K562 (cell line): ENCODE data around the gene SCAPER. TPM values are rescaled to one million over a fixed set of nuclear protein-coding genes. Genes with fewer than 3 reads are reported as not detected.

ENCODE experiments used
- CREM ChIP-seq: IDR thresholded peaks from 2 replicates; pipeline ENCODE4 v1.6.1; 2014; ENCODE audit warnings: antibody characterized with exemption, low read depth
- ERF ChIP-seq: fragments of 450-650 bp; formaldehyde crosslinking; IDR thresholded peaks from 2 replicates; pipeline ENCODE4 v1.4.0; 2020; ENCODE audit warnings: mild to moderate bottlenecking, mixed read lengths
- GTF2A2 ChIP-seq: IDR thresholded peaks from 2 replicates; pipeline ENCODE4 v1.6.1; 2016; ENCODE audit warnings: mild to moderate bottlenecking, missing genetic modification characterization, missing compliant biosample characterization
- HNRNPH1 ChIP-seq: fragments of 200-400 bp; formaldehyde crosslinking; optimal IDR thresholded peaks from 2 replicates; pipeline ENCODE3; 2017; ENCODE audit warnings: low read depth, mild to moderate bottlenecking, low read length, moderate library complexity
- NR2C2 ChIP-seq, 2 experiments: fragments of 200-800 bp in 1 of 2; sonication (Bioruptor generic) in 1 of 2; sonication (generic) in 1 of 2; formaldehyde crosslinking in 1 of 2; IDR thresholded peaks; 2 replicates each; pipeline versions ENCODE4 v1.6.1 to v1.8.0; 2016 to 2022; ENCODE audit warnings: mild to moderate bottlenecking in 1 of 2, missing compliant biosample characterization in 1 of 2, missing genetic modification characterization in 1 of 2, missing genetic modification reagents in 1 of 2
- POLR2A ChIP-seq: fragments of 450-650 bp; conservative IDR thresholded peaks from 2 replicates; pipeline ENCODE4 v1.6.1; 2016
- RBM15 ChIP-seq: fragments of 200-400 bp; formaldehyde crosslinking; IDR thresholded peaks from 2 replicates; pipeline ENCODE4 v1.6.1; 2018; ENCODE audit warnings: mild to moderate bottlenecking, low read length, moderate library complexity; ENCODE audit not compliant: insufficient read depth
- RCOR1 ChIP-seq, 2 experiments: IDR thresholded peaks; 2 replicates each; pipeline ENCODE4 v1.6.1; 2012; ENCODE audit warnings: low read depth in 2 of 2, low read length in 2 of 2, borderline replicate concordance in 1 of 2, improper control_type of control experiment in 1 of 2
- YY1 ChIP-seq, 3 experiments: IDR thresholded peaks; 2 replicates each; pipeline ENCODE4 v1.6.1; 2011; ENCODE audit warnings: low read length in 2 of 3, mild to moderate bottlenecking in 2 of 3, moderate library complexity in 2 of 3, borderline replicate concordance in 1 of 3, control low read depth in 1 of 3, low read depth in 1 of 3; ENCODE audit not compliant: insufficient read depth in 3 of 3, insufficient replicate concordance in 2 of 3, control insufficient read depth in 1 of 3, insufficient read length in 1 of 3; ENCODE audit errors: extremely low read depth in 1 of 3
- ZNF134 ChIP-seq: fragments of 250-450 bp; sonication (Bioruptor Pico); conservative IDR thresholded peaks from 2 replicates; pipeline ENCODE4 v1.4.0; 2020
- ZNF174 ChIP-seq: fragments of 250-450 bp; sonication (Bioruptor Pico); IDR thresholded peaks from 2 replicates; pipeline ENCODE4 v1.4.0; 2020; ENCODE audit warnings: mild to moderate bottlenecking
- ZSCAN32 ChIP-seq: fragments of 450-650 bp; formaldehyde crosslinking; IDR thresholded peaks from 2 replicates; pipeline ENCODE4 v1.4.0; 2020; ENCODE audit warnings: mild to moderate bottlenecking, moderate library complexity
- polyA plus RNA-seq, 8 experiments: library from polyadenylated mRNA; depleted of rRNA in 4 of 8; stranded (reverse) in 5 of 8; unstranded in 3 of 8; fragments of >200 nt; fragmentation: Nextera tagmentation in 2 of 8; fragmentation: Illumina TruSeq in 1 of 8; extraction: Ambion mirVana in 2 of 8; extraction: Trizol in 1 of 8; gene quantifications; 2 replicates each; pipeline versions ENCODE4 v1.2.1 to v1.2.3, GENCODE V29; 2011 to 2014; ENCODE audit warnings: inconsistent platforms in 1 of 8, missing spikeins in 1 of 8
- total RNA-seq, 7 experiments: library from RNA; depleted of rRNA in 6 of 7; stranded (reverse); fragments of >200 nt in 6 of 7; fragmentation: Illumina TruSeq in 2 of 7; extraction: Trizol in 2 of 7; gene quantifications; 2 replicates each; pipeline versions ENCODE4 v1.2.1 to v1.2.3, GENCODE V29; 2011 to 2021; ENCODE audit warnings: low replicate concordance in 1 of 7
- TF ChIP-seq, protein P1 (sequence below): fragments of 200-600 bp; sonication (generic); IDR thresholded peaks from one replicate; pipeline ENCODE4 v1.6.1; 2012; ENCODE audit warnings: mild to moderate bottlenecking, low read depth, low read length, inconsistent platforms
- TF ChIP-seq, protein P2 (sequence below): fragments of 250-450 bp; sonication (Bioruptor Pico); IDR thresholded peaks from 2 replicates; pipeline ENCODE4 v1.8.0; 2022; ENCODE audit warnings: inconsistent platforms

SCAPER gene
- total and polyA plus RNA-seq, 9 of the 15 experiments (the other 6 are each of a cell fraction or from before 2014, with no cell fraction given) = 1.3 to 5.7 (median 3.2) TPM

DNA sequence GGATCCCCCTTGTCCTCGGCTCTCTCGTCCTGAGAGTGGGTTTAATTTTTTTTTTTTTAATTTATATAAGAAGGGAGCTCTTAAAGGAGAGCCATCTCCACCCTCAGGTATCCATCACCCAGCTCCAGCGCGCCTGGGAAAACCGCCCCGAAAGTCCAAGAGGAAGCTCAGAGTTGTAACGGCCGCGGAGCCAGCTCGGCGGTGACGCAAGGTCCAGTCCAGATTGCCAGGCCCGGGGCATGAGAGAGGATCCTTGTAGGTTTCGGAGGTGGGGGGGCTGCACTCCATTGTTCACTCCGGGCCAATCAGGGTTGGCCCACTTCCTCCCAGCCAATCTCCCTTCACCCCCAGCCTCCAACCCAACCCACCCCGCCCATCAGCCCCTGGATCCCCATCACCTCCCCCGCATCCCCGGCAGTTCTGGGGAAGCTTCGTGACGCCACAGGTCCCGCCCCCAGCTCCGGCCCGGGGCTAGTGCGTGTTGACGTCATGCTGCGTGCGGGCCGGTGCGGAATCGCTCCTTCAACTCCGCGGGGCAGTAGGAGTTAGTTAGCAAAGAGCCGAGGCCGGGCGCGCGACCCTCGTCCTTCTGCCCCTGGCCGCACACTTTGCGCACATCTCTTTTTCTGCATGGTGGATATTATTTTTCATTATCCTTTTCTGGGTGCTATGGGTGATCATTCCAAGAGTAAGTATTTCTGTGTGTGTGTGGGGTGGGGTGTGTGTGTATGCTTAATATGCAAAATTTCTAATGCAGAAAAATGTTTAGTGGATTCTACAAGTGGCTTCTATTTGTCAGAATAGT, 568.7 kb downstream of the SCAPER start, which contains the start of gene ISL2 (continued):
- TF ChIP-seq, protein P1, sequence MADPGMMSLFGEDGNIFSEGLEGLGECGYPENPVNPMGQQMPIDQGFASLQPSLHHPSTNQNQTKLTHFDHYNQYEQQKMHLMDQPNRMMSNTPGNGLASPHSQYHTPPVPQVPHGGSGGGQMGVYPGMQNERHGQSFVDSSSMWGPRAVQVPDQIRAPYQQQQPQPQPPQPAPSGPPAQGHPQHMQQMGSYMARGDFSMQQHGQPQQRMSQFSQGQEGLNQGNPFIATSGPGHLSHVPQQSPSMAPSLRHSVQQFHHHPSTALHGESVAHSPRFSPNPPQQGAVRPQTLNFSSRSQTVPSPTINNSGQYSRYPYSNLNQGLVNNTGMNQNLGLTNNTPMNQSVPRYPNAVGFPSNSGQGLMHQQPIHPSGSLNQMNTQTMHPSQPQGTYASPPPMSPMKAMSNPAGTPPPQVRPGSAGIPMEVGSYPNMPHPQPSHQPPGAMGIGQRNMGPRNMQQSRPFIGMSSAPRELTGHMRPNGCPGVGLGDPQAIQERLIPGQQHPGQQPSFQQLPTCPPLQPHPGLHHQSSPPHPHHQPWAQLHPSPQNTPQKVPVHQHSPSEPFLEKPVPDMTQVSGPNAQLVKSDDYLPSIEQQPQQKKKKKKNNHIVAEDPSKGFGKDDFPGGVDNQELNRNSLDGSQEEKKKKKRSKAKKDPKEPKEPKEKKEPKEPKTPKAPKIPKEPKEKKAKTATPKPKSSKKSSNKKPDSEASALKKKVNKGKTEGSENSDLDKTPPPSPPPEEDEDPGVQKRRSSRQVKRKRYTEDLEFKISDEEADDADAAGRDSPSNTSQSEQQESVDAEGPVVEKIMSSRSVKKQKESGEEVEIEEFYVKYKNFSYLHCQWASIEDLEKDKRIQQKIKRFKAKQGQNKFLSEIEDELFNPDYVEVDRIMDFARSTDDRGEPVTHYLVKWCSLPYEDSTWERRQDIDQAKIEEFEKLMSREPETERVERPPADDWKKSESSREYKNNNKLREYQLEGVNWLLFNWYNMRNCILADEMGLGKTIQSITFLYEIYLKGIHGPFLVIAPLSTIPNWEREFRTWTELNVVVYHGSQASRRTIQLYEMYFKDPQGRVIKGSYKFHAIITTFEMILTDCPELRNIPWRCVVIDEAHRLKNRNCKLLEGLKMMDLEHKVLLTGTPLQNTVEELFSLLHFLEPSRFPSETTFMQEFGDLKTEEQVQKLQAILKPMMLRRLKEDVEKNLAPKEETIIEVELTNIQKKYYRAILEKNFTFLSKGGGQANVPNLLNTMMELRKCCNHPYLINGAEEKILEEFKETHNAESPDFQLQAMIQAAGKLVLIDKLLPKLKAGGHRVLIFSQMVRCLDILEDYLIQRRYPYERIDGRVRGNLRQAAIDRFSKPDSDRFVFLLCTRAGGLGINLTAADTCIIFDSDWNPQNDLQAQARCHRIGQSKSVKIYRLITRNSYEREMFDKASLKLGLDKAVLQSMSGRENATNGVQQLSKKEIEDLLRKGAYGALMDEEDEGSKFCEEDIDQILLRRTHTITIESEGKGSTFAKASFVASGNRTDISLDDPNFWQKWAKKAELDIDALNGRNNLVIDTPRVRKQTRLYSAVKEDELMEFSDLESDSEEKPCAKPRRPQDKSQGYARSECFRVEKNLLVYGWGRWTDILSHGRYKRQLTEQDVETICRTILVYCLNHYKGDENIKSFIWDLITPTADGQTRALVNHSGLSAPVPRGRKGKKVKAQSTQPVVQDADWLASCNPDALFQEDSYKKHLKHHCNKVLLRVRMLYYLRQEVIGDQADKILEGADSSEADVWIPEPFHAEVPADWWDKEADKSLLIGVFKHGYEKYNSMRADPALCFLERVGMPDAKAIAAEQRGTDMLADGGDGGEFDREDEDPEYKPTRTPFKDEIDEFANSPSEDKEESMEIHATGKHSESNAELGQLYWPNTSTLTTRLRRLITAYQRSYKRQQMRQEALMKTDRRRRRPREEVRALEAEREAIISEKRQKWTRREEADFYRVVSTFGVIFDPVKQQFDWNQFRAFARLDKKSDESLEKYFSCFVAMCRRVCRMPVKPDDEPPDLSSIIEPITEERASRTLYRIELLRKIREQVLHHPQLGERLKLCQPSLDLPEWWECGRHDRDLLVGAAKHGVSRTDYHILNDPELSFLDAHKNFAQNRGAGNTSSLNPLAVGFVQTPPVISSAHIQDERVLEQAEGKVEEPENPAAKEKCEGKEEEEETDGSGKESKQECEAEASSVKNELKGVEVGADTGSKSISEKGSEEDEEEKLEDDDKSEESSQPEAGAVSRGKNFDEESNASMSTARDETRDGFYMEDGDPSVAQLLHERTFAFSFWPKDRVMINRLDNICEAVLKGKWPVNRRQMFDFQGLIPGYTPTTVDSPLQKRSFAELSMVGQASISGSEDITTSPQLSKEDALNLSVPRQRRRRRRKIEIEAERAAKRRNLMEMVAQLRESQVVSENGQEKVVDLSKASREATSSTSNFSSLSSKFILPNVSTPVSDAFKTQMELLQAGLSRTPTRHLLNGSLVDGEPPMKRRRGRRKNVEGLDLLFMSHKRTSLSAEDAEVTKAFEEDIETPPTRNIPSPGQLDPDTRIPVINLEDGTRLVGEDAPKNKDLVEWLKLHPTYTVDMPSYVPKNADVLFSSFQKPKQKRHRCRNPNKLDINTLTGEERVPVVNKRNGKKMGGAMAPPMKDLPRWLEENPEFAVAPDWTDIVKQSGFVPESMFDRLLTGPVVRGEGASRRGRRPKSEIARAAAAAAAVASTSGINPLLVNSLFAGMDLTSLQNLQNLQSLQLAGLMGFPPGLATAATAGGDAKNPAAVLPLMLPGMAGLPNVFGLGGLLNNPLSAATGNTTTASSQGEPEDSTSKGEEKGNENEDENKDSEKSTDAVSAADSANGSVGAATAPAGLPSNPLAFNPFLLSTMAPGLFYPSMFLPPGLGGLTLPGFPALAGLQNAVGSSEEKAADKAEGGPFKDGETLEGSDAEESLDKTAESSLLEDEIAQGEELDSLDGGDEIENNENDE = no peak
- TF ChIP-seq ZNF134 (0 out of 2 replicates have a peak, but pooled peaks have one; percentile 16), ERF (CRISPR knock-in tag) (no peak), RCOR1 (IDR thresholded peaks at IDR 0.05; ENCODE audit: borderline replicate concordance in 1 of 2, low read depth in 2 of 2, low read length in 2 of 2) (peak; percentile 33 to 84; a peak in 2 of 4 replicates), CREM (peak; percentile 97), ZSCAN32 (CRISPR knock-in tag) (no peak), NR2C2 (CRISPR knock-in tag; IDR thresholded peaks at IDR 0.05) (no peak), NR2C2 (tag; IDR thresholded peaks at IDR 0.05) (peak; percentile 25; the same call in 1 of the 2 replicates), ZNF174 (CRISPR knock-in tag) (no peak), YY1 (IDR thresholded peaks at IDR 0.05; ENCODE audit: borderline replicate concordance in 1 of 3, control insufficient read depth in 1 of 3, extremely low read depth in 1 of 3, insufficient read depth in 3 of 3, insufficient read length in 1 of 3, insufficient replicate concordance in 2 of 3, low read depth in 1 of 3, low read length in 2 of 3) (peak in 2 of 3 experiments; percentile 26 to 53), POLR2A (peak; percentile 83), GTF2A2 (tag) (no peak), HNRNPH1 (no peak), RBM15 (no peak)
- TF ChIP-seq, protein P2, sequence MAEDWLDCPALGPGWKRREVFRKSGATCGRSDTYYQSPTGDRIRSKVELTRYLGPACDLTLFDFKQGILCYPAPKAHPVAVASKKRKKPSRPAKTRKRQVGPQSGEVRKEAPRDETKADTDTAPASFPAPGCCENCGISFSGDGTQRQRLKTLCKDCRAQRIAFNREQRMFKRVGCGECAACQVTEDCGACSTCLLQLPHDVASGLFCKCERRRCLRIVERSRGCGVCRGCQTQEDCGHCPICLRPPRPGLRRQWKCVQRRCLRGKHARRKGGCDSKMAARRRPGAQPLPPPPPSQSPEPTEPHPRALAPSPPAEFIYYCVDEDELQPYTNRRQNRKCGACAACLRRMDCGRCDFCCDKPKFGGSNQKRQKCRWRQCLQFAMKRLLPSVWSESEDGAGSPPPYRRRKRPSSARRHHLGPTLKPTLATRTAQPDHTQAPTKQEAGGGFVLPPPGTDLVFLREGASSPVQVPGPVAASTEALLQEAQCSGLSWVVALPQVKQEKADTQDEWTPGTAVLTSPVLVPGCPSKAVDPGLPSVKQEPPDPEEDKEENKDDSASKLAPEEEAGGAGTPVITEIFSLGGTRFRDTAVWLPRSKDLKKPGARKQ = no peak
